ENCODE data around the gene IFNL1. TPM values are rescaled to one million over a fixed set of nuclear protein-coding genes. Genes with fewer than 3 reads are reported as not detected.

The IFNL1 gene
- total RNA-seq, 2 experiments from 2014 or later = not detected

DNA sequence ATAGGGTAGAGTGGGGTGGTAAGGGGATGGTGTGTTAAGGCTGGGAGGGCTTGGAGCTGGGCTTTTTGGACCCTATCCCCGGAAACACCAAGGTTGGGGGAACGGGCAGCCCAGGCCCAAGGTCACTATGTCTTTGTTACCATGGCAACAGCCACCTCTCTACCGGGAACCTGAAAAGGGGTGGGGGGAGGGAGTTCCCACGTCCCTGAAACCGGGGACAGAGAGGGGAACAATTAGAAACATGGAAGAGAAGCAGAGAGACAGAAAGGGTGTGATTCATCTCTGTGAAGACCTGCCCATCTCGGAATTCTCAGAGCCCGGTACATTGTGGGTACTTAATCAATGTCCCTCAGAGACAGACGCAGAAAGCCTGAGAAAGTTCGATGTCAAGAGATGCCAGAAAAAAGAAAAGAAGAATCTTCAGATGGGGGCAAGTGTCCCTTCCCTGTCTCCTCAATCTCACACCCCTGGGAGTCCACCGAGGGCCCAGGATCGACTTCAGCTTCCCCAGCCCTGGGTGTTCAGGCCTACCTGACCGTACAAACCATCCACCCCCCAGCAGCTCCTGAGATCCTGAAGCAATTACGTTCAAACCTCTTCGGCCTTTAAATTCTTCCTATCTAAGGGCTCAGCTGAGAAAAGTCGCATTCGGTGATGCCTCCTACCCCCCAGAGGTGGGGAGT lies 31.3 kb downstream of the IFNL1 start:
- TF ChIP-seq CTCF (IDR thresholded peaks at IDR 0.05) = no peak
- H3K4me3 Mint-ChIP-seq = no peak overlapping the region
- Histone ChIP-seq H3K27ac (ENCODE audit: low read depth in 1 of 2, low read length in 2 of 2) (no peak overlapping the region), H3K9me3 (ENCODE audit: control insufficient read depth in 1 of 2, insufficient read depth in 1 of 2, low read length in 2 of 2) (no peaks in the 10 kb centered on the region), H3K27me3 (ENCODE audit: control insufficient read depth in 1 of 2, insufficient read depth in 2 of 2, low read length in 2 of 2) (no peaks in the 10 kb centered on the region), H3K36me3 (ENCODE audit: insufficient read depth, low read length) (peaks cover 56% of the 10 kb centered on the region), H3K4me1 (ENCODE audit: insufficient read depth, low read length) (peaks cover 57% of the 10 kb centered on the region), H3K4me3 (ENCODE audit: low read length) (no peak overlapping the region)
- intact Hi-C loops (cut with DNase I, micrococcal nuclease) = loop anchor here (1.0 to 5.0 kb wide), 3 partner anchors 115 to 275 kb away; no protein-coding TSS in a partner anchor
- no peaks in the 10 kb centered on the region for H3K9me3 Mint-ChIP-seq
- CTCF ChIA-PET = interaction anchor here (0.6 to 1.8 kb wide), 8 partner anchors 9 to 275 kb away, joined by 3 to 12 read pairs (median 3); partner anchors contain the start of genes GMFG, PAK4 and SAMD4B
- no peak for ATAC-seq (ENCODE audit: poor library complexity)
- H3K27me3 Mint-ChIP-seq = no peaks in the 10 kb centered on the region
- no peak for DNase-seq
- POLR2A ChIA-PET = interaction anchor here (0.6 to 3.4 kb wide), 8 partner anchors 8 to 725 kb away, joined by 3 to 17 read pairs (median 3); partner anchors contain the start of genes GMFG, MED29, PAF1 and PAK4
- H3K36me3 Mint-ChIP-seq (ENCODE audit: low read depth) = peaks cover 57% of the 10 kb centered on the region
- peaks cover 31% of the 10 kb centered on the region for H3K4me1 Mint-ChIP-seq (ENCODE audit: low read depth)
- H3K27ac Mint-ChIP-seq = peak overlapping the region; percentile 83

- intact Hi-C loops (cut with DNase I, micrococcal nuclease) = loop anchor here (1.0 to 5.0 kb wide), 3 partner anchors 116 to 276 kb away; no protein-coding TSS in a partner anchor
- no peaks in the 10 kb centered on the region for H3K27me3 Mint-ChIP-seq
- no peaks in the 10 kb centered on the region for H3K9me3 ChIP-seq (ENCODE audit: control insufficient read depth in 1 of 2, insufficient read depth in 1 of 2, low read length in 2 of 2)
- peak overlapping the region; percentile 68 for H3K4me3 Mint-ChIP-seq
- H3K36me3 ChIP-seq (ENCODE audit: insufficient read depth, low read length) = peaks cover 62% of the 10 kb centered on the region
- no peak overlapping the region for H3K4me3 ChIP-seq (ENCODE audit: low read length)
- peaks cover 63% of the 10 kb centered on the region for H3K4me1 ChIP-seq (ENCODE audit: insufficient read depth, low read length)
- ATAC-seq (ENCODE audit: poor library complexity) (peak; percentile 82), DNase-seq (peak; percentile 71 to 89 (median 80))
- peak; percentile 98 for TF ChIP-seq CTCF (IDR thresholded peaks at IDR 0.05)
- peaks cover 33% of the 10 kb centered on the region for H3K4me1 Mint-ChIP-seq (ENCODE audit: low read depth)
- peak overlapping the region; percentile 83 for H3K27ac Mint-ChIP-seq
- H3K36me3 Mint-ChIP-seq (ENCODE audit: low read depth) = peaks cover 63% of the 10 kb centered on the region
- ChIA-PET POLR2A (interaction anchor here (0.6 to 3.4 kb wide), 8 partner anchors 8 to 724 kb away, joined by 3 to 17 read pairs (median 3); partner anchors contain the start of genes GMFG, MED29, PAF1 and PAK4), CTCF (interaction anchor here (0.6 to 1.8 kb wide), 8 partner anchors 8 to 276 kb away, joined by 3 to 12 read pairs (median 3); partner anchors contain the start of genes GMFG, PAK4 and SAMD4B)
- H3K27ac ChIP-seq (ENCODE audit: low read depth in 1 of 2, low read length in 2 of 2) = no peak overlapping the region
- no peaks in the 10 kb centered on the region for H3K9me3 Mint-ChIP-seq
- H3K27me3 ChIP-seq (ENCODE audit: control insufficient read depth in 1 of 2, insufficient read depth in 2 of 2, low read length in 2 of 2) = no peaks in the 10 kb centered on the region
These were observed 32.0 kb downstream of the IFNL1 start for GRCh38 chr19:39328046-39328705.

DNA sequence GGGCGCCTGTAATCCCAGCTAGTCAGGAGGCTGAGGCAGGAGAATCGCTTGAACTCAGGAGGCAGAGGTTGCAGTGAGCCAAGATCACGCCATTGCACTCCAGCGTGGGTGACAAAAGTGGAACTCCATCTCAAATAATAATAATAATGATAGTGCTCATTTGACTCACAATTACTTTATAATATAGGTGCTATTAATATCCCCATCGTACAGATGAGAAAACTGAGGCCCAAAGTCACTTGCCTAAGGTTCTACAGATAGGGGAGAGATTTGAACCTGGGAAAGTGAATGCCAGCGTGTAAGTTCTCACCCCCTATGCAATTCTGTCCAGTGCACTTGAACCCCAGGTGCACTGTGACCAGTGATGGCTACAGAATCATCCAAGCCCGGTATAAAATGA lies 33.7 kb downstream of the IFNL1 start:
- ATAC-seq (ENCODE audit: poor library complexity) (no peak), DNase-seq (no peak)
- no peaks in the 10 kb centered on the region for H3K27me3 ChIP-seq (ENCODE audit: control insufficient read depth in 1 of 2, insufficient read depth in 2 of 2, low read length in 2 of 2)
- H3K27ac ChIP-seq (ENCODE audit: low read depth in 1 of 2, low read length in 2 of 2) = no peak overlapping the region
- Mint-ChIP-seq H3K4me1 (ENCODE audit: low read depth) (peaks cover 44% of the 10 kb centered on the region), H3K36me3 (ENCODE audit: low read depth) (peaks cover 76% of the 10 kb centered on the region), H3K27ac (peak overlapping the region; percentile 49), H3K4me3 (peak overlapping the region; percentile 11), H3K9me3 (no peaks in the 10 kb centered on the region), H3K27me3 (no peaks in the 10 kb centered on the region)
- no peak for TF ChIP-seq CTCF (IDR thresholded peaks at IDR 0.05)
- H3K36me3 ChIP-seq (ENCODE audit: insufficient read depth, low read length) = peaks cover 64% of the 10 kb centered on the region
- CTCF ChIA-PET = interaction anchor here (1.0 kb wide), 1 partner anchor 10 kb away, joined by 4 read pairs; no protein-coding TSS in a partner anchor
- POLR2A ChIA-PET = interaction anchor here (1.2 to 2.6 kb wide), 2 partner anchors 12 to 124 kb away, joined by 4 to 14 read pairs; partner anchors contain the start of gene SAMD4B
- intact Hi-C loops (cut with DNase I, micrococcal nuclease) = loop anchor here in 1 of 2 experiments (5.0 to 10.0 kb wide), 2 partner anchors 278 to 935 kb away; no protein-coding TSS in a partner anchor
- peaks cover 80% of the 10 kb centered on the region for H3K4me1 ChIP-seq (ENCODE audit: insufficient read depth, low read length)
- no peaks in the 10 kb centered on the region for H3K9me3 ChIP-seq (ENCODE audit: control insufficient read depth in 1 of 2, insufficient read depth in 1 of 2, low read length in 2 of 2)
- no peak overlapping the region for H3K4me3 ChIP-seq (ENCODE audit: low read length)

Data from CD4-positive, alpha-beta T cell (primary cell).